Stimulated activated CD4-positive, alpha-beta T cell treated with anti-CD3 and anti-CD28 coated beads, Interleukin-15, amount 100 ng/mL, for 48 hours (primary cell): Measurements from ENCODE around the gene FAM177B.

Source experiments
- DNase-seq, 2 donors: peaks; one replicate each; pipeline ENCODE4 v3.0.0-alpha.2; 2020; ENCODE audit warnings: low read depth in 2 of 2

The FAM177B gene

GRCh38 chr1:222736972-222737371 lies at the start of gene FAM177B:
Gene FAM177B, plus strand, starts transcription at chr1:222737202. Its CDS starts 9,344 bp downstream, at chr1:222746546.
- DNase-seq, result no peak

DNA sequence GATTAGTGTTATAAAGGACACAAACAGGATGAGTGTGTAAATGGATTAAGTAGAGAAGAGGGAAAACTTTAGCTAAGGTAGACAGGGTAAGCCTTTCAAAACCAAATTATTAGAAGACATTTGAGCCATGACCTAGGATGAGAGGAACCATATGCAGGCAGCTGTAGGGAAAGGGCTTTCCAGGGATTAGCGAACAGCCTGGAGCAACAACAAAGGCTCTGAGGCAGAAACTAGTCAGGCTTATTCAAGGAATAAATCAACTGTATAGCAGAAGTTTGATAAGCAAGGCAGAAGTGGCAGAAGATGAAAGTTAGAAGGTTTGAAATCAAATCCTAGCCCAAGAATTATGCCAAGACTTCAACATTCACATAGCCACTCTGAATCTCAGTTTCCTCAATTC lies 46.0 kb upstream of the FAM177B start:
- DNase-seq, result no peak

- no peak for DNase-seq
These were observed 42.1 kb upstream of the FAM177B start for GRCh38 chr1:222694927-222695326.

- DNase-seq, result no peak
These were observed 40.3 kb upstream of the FAM177B start for GRCh38 chr1:222696741-222697140.

DNA sequence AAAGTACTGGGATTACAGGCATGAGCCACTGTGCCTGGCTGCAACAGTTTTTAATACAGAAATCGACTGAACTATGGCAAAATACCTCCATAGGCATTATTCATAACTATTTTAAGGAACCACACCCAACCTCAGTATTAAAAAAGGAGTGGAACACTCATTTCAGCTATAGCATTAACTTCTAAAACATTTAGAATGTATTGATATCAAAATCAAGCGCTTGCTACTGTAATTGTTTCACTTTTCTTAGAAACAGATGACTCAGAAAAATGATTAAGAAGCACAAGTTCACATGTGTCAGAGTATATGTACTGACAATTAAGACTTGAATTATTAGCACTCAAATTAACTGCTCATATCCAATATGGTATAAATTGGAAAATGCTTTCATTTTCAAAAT lies 39.8 kb upstream of the FAM177B start:
- DNase-seq, result no peak

- DNase-seq, result no peak
These were observed 39.2 kb upstream of the FAM177B start for GRCh38 chr1:222697826-222698225.

GRCh38 chr1:222702210-222702609 lies 34.8 kb upstream of the FAM177B start:
- no peak for DNase-seq

DNA sequence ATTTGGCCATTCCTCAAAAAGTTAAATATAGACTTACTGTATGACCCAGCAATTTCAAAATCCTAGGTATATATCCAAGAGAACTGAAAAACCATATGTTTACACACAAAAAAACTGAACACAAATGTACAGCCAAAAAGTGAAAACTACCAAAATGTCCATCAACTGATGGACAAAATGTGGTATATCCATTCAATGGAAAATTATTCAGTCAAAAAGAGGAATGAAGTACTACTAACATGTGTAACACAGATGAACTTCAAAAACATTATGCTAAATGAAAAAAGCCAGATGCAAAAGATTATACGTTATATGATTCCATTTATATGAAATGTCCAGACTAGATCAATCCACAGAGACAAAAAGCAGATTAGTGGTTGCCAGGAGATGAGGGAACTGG lies 32.7 kb upstream of the FAM177B start:
- DNase-seq, result no peak

GRCh38 chr1:222706815-222707214 lies 30.2 kb upstream of the FAM177B start:
- no peak for DNase-seq

- no peak for DNase-seq
These were observed 27.3 kb upstream of the FAM177B start for GRCh38 chr1:222709700-222710153.

DNA sequence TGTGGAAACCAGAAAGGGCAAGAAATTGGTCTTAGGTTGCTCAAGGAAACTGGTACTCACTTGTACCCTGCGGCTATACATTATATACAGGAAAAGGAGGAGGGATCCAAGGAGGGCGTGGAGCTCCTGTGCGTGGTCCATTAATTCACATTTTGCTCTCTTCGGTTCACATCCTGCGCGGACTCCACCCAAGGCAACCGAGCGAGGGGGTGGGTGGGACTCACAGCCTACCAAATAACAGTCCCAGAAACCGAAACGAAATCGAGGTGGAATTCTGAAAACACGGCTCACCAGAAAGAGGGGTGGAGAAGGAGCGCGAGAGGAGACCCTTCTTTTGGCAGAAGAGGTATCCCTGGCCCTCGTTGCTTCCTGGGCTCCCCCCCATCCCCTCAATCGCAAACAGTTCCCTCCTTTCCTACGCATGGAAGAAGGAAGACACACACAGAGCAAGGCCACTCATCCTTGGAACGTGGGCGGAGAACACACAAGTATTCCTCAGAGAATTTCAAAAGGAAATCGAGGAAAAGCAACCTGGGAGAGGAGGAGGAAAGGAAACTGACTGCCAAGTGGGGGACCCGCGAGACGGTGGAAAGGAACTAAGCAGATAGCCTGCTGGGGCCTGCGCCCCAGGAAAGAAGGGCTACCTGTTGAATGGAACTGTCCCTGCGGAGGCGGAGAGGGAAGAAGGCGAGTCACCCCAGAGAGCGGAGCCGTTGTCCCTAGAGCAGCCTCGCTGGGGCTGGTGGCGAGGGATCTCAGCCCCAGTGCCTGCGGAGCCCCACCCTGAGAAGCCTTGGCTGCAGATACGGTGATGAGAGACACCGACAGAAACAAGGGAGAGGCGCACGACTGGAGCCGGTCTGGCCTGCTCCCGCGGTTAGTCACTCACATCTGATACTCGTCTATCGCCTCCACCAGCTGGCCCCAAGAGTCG lies 25.4 kb upstream of the FAM177B start:
- DNase-seq, result peak in 1 of 2 donors; percentile 33

GRCh38 chr1:222712253-222713090 lies 24.5 kb upstream of the FAM177B start, which contains the start of the genes AIDA and BROX:
Gene AIDA, minus strand, starts transcription at chr1:222712491. Its CDS starts 174 bp downstream, at chr1:222712317.
Gene BROX, plus strand, starts transcription at chr1:222712564. Its CDS starts 3,136 bp downstream, at chr1:222715700.
- peak; percentile 87 to 92 for DNase-seq

GRCh38 chr1:222713091-222713961 lies 23.7 kb upstream of the FAM177B start:
- peak; percentile 81 for DNase-seq

- no peak for DNase-seq
These were observed 20.6 kb upstream of the FAM177B start for GRCh38 chr1:222716393-222716792.

DNA sequence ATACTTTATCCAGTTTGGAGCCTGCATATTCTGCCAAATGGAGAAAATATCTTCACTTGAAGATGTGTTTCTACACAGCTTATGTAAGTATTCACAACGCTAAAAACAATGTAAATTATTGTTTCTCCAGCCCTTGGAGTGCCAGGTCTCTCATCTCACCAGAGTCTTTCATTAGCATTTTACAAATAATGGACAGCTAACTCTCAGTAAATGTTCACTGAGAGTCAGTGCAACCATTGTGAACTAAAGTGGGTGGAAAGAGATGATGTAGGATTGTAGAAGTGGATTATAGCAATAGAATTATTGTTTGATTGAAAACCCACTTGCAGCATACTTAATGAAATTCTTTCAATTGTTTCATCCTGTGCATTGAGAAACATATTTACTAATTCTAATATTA lies 8.3 kb upstream of the FAM177B start:
- no peak for DNase-seq

- DNase-seq, result no peak
These were observed 6.1 kb upstream of the FAM177B start for GRCh38 chr1:222730866-222731265.

DNA sequence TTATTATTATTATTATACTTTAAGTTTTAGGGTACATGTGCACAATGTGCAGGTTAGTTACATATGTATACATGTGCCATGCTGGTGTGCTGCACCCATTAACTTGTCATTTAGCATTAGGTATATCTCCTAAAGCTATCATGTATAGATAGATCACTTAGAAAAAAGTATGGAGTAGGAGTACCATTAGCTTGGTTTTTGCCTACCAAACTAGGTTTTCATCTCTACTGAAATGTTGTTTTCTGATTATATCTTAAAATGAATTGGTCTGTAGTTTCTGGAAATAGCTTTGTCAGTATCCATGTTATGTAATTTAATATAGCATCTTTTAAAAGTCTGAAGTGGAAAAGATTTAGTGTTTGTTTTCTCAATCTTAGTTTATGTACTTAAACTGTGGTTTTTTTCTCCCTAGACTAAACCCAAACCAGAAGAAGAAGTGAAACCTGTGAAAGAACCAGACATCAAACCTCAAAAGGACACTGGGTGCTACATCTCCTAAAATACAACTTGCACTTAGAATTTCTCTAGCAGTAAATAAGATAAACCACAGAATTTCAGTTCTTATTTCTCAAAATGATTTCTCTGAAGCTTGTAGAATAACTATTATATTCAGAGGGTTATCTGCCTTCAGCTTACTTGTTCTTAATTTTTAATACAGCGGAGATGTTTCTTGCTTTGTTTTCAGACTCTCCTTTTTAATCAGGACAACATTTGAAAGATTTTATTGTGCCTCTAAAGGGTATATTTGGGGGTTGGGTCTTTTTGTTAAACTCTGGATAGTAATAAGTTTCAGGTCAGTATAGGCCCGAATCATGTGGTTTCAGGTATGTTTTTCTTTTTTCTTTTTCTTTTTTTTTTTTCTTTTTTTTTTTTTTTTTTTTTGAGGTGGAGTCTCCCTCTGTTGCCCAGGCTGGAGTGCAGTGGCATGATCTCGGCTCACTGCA lies 4.5 kb upstream of the FAM177B start:
- no peak for DNase-seq

GRCh38 chr1:222734740-222735139 lies 2.3 kb upstream of the FAM177B start:
- no peak for DNase-seq

DNA sequence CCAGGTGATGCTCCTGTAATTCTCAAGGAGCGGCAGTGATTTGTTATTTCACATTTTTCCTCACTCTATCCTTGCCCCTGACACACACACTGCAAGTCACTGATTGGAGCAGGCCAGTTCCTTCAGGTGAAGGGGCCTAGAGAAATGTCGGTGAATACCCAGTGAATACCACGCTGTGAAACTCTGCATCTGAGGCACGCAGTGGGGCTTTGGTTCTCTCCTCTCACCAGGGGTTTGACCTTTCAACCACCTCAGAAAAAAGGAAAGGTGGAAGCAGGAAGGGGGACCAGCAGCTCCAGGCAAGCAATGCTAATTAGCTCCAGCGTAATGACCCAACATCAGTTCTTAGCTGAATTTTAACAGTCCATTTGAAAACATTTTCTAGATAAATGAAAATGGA lies 532 bp upstream of the FAM177B start:
- DNase-seq, result no peak

DNA sequence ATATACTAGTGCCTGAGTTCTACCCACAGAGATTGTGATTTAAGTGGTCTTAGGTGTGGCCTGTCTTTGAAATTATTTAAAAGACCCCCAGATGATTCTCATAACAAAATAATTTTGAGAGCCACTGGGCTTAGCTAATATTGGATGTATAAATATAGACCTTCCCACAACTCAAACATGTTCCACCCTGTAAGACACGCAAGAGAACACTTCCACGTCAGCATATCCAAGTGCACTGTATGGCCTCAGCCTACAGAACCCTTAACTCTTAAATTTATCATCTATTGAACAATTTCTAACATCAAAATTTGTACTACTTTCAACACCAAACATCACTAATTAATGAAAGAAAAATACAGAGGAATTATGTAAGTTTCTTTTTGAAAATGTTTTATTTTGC lies 2.5 kb downstream of the FAM177B start:
- no peak for DNase-seq
